Neural cell (in vitro differentiated cells): ENCODE data around the gene CLCN5.

Source experiments
- CTCF ChIP-seq: fragments of 450-650 bp; IDR thresholded peaks from 2 replicates; pipeline ENCODE4 v1.5.1; 2014; ENCODE audit warnings: antibody characterized with exemption, mild to moderate bottlenecking, moderate library complexity; ENCODE audit not compliant: poor library complexity, severe bottlenecking
- EP300 ChIP-seq: fragments of 450-650 bp; conservative IDR thresholded peaks from 2 replicates; pipeline ENCODE4 v1.6.1; 2014; ENCODE audit warnings: antibody characterized with exemption, mild to moderate bottlenecking, moderate library complexity; ENCODE audit not compliant: poor library complexity, severe bottlenecking
- EZH2 ChIP-seq: fragments of 200-600, 300-800 bp; shearing (Covaris generic), sonication (generic); IDR thresholded peaks from 2 replicates; pipeline ENCODE4 v1.6.1; 2014; ENCODE audit warnings: antibody characterized with exemption, low read length, borderline replicate concordance, mild to moderate bottlenecking; ENCODE audit not compliant: insufficient read depth, poor library complexity, severe bottlenecking
- MXI1 ChIP-seq: fragments of 450-650 bp; conservative IDR thresholded peaks from 2 replicates; pipeline ENCODE4 v1.6.1; 2014; ENCODE audit warnings: antibody characterized with exemption, mild to moderate bottlenecking; ENCODE audit not compliant: poor library complexity, severe bottlenecking
- POLR2AphosphoS5 ChIP-seq: IDR thresholded peaks from 2 replicates; pipeline ENCODE4 v1.6.1; 2012
- RAD21 ChIP-seq: fragments of 450-650 bp; conservative IDR thresholded peaks from 2 replicates; pipeline ENCODE4 v1.6.1; 2014; ENCODE audit warnings: antibody characterized with exemption, mild to moderate bottlenecking, moderate library complexity
- REST ChIP-seq: IDR thresholded peaks from 2 replicates; pipeline ENCODE4 v1.6.1; 2012; ENCODE audit warnings: borderline replicate concordance
- SMC3 ChIP-seq: fragments of 450-650 bp; conservative IDR thresholded peaks from 2 replicates; pipeline ENCODE4 v1.6.1; 2014; ENCODE audit warnings: antibody characterized with exemption, mild to moderate bottlenecking, moderate library complexity; ENCODE audit not compliant: poor library complexity
- TAF1 ChIP-seq: IDR thresholded peaks from 2 replicates; pipeline ENCODE4 v1.6.1; 2012; ENCODE audit warnings: low read depth

GRCh38 chrX:50035126-50035525 lies 112.7 kb downstream of the CLCN5 start:
- TF ChIP-seq CTCF: no peak
- TF ChIP-seq POLR2AphosphoS5: no peak
- TF ChIP-seq EP300: no peak
- TF ChIP-seq EZH2: no peak
- no peak for TF ChIP-seq SMC3
- no peak for TF ChIP-seq MXI1
- TF ChIP-seq TAF1: no peak
- TF ChIP-seq RAD21: no peak
- no peak for TF ChIP-seq REST
